ENCODE results near the gene ADCY10.
"Not testable (repeated sequence)": the region's sequence is repeated elsewhere in the genome, so short reads cannot be mapped to it uniquely, and the experiment has no call there.

ADCY10 gene

GRCh38 chr1:167812972-167813371, 101.0 kb downstream of the ADCY10 start:
- no peak for DNase-seq (ENCODE audit: low spot score)

GRCh38 chr1:167808690-167809089, 105.2 kb downstream of the ADCY10 start:
- no peak for DNase-seq (ENCODE audit: low spot score)

GRCh38 chr1:167808104-167808503, 105.8 kb downstream of the ADCY10 start:
- peak; percentile 53 for DNase-seq (ENCODE audit: low spot score)

GRCh38 chr1:167806676-167807075, 107.3 kb downstream of the ADCY10 start:
- not testable (repeated sequence) for DNase-seq (ENCODE audit: low spot score)

GRCh38 chr1:167806235-167806634, 107.7 kb downstream of the ADCY10 start:
- DNase-seq (ENCODE audit: low spot score) = not testable (repeated sequence)

- no peak for DNase-seq (ENCODE audit: low spot score)
These were observed 108.8 kb downstream of the ADCY10 start for GRCh38 chr1:167805041-167805556.

- DNase-seq (ENCODE audit: low spot score) = peak; percentile 96
These were observed 110.4 kb downstream of the ADCY10 start for GRCh38 chr1:167803358-167804207.

- no peak for DNase-seq (ENCODE audit: low spot score)
These were observed 111.7 kb downstream of the ADCY10 start for GRCh38 chr1:167802235-167802634.

GRCh38 chr1:167800251-167800650, 113.7 kb downstream of the ADCY10 start:
- no peak for DNase-seq (ENCODE audit: low spot score)

GRCh38 chr1:167799747-167800146, 114.2 kb downstream of the ADCY10 start:
- no peak for DNase-seq (ENCODE audit: low spot score)

- DNase-seq (ENCODE audit: low spot score) = no peak
These were observed 115.0 kb downstream of the ADCY10 start for GRCh38 chr1:167798952-167799351.

GRCh38 chr1:167797015-167797414, 116.9 kb downstream of the ADCY10 start:
- DNase-seq (ENCODE audit: low spot score) = peak; percentile 93

- no peak for DNase-seq (ENCODE audit: low spot score)
These were observed 117.9 kb downstream of the ADCY10 start for GRCh38 chr1:167795810-167796740.

GRCh38 chr1:167794043-167794442, 119.9 kb downstream of the ADCY10 start:
- DNase-seq (ENCODE audit: low spot score) = no peak

- DNase-seq (ENCODE audit: low spot score) = no peak
These were observed 121.8 kb downstream of the ADCY10 start for GRCh38 chr1:167792188-167792565.

- no peak for DNase-seq (ENCODE audit: low spot score)
These were observed 122.4 kb downstream of the ADCY10 start for GRCh38 chr1:167791281-167792187.

- no peak for DNase-seq (ENCODE audit: low spot score)
These were observed 123.8 kb downstream of the ADCY10 start for GRCh38 chr1:167790117-167790516.

GRCh38 chr1:167789501-167789900, 124.4 kb downstream of the ADCY10 start:
- no peak for DNase-seq (ENCODE audit: low spot score)

- DNase-seq (ENCODE audit: low spot score) = no peak
These were observed 127.4 kb downstream of the ADCY10 start for GRCh38 chr1:167786502-167786901.

- DNase-seq (ENCODE audit: low spot score) = no peak
These were observed 128.9 kb downstream of the ADCY10 start for GRCh38 chr1:167784876-167785550.

GRCh38 chr1:167782946-167783345, 131.0 kb downstream of the ADCY10 start:
- DNase-seq (ENCODE audit: low spot score) = no peak
